ENCODE data around the gene IRF2BPL.
"Not testable (repeated sequence)": the region's sequence is repeated elsewhere in the genome, so short reads cannot be mapped to it uniquely, and the experiment has no call there.

Gene IRF2BPL

GRCh38 chr14:77023001-77023996 is 5.2 kb downstream of the IRF2BPL start:
- DNase-seq (ENCODE audit: low spot score), result no peak
- no peak for TF ChIP-seq CTCF (IDR thresholded peaks at IDR 0.05; ENCODE audit: extremely low read depth, missing control alignments)

GRCh38 chr14:77022236-77022852 is 6.2 kb downstream of the IRF2BPL start:
- DNase-seq (ENCODE audit: low spot score), result peak; percentile 66
- TF ChIP-seq CTCF (IDR thresholded peaks at IDR 0.05; ENCODE audit: extremely low read depth, missing control alignments), result no peak

- not testable (repeated sequence) for DNase-seq (ENCODE audit: low spot score)
Observed at GRCh38 chr14:77021424-77021823, 7.1 kb downstream of the IRF2BPL start.

GRCh38 chr14:77018785-77019184 is 9.7 kb downstream of the IRF2BPL start:
- TF ChIP-seq CTCF (IDR thresholded peaks at IDR 0.05; ENCODE audit: extremely low read depth, missing control alignments), result no peak
- DNase-seq (ENCODE audit: low spot score), result no peak

- DNase-seq (ENCODE audit: low spot score), result no peak
- no peak for TF ChIP-seq CTCF (IDR thresholded peaks at IDR 0.05; ENCODE audit: extremely low read depth, missing control alignments)
Observed at GRCh38 chr14:77017666-77018065, 10.8 kb downstream of the IRF2BPL start.

- TF ChIP-seq CTCF (IDR thresholded peaks at IDR 0.05; ENCODE audit: extremely low read depth, missing control alignments), result no peak
- no peak for DNase-seq (ENCODE audit: low spot score)
Observed at GRCh38 chr14:77014734-77015133, 13.8 kb downstream of the IRF2BPL start.

GRCh38 chr14:77014004-77014604 is 14.4 kb downstream of the IRF2BPL start:
- TF ChIP-seq CTCF (IDR thresholded peaks at IDR 0.05; ENCODE audit: extremely low read depth, missing control alignments), result no peak
- no peak for DNase-seq (ENCODE audit: low spot score)

Measured in GM20000 (cell line).